HepG2 (cell line): ENCODE data around the gene NAMPT. TPM values are rescaled to one million over a fixed set of nuclear protein-coding genes. Genes with fewer than 3 reads are reported as not detected.

Experiments
- ATAC-seq: fragments of 200-7000 bp; cut with Tn5 transposase; 3 replicates; pipeline ENCODE4 v1.9.1; 2020; ENCODE audit warnings: mild to moderate bottlenecking, moderate library complexity
- BruUV-seq: library from RNA; stranded (reverse); fragments of 400-500 nt; replicated peaks from 2 replicates; lab custom pipeline; 2021; lab: Mats Ljungman, UMichigan
- CTCF ChIA-PET: fragments of 300-600 bp; formaldehyde crosslinking; extraction: SDS; loops from one replicate; lab custom pipeline; 2021; ENCODE audit warnings: low total read pairs, inconsistent platforms, low intra/inter-chr PET ratio; lab: Yijun Ruan, JAX
- POLR2A ChIA-PET: fragments of 350-600 bp; sonication (Branson Sonifier 250); formaldehyde crosslinking; loops from one replicate; lab custom pipeline; 2020; ENCODE audit warnings: antibody characterized with exemption, inconsistent platforms; lab: Yijun Ruan, JAX
- DNase-seq: peaks from one replicate; pipeline ENCODE4 v3.0.0-alpha.2; 2015; ENCODE audit warnings: low spot score
- FAIRE-seq: peaks from 3 replicates; lab custom pipeline; 2011; peaks lifted over from hg19 to GRCh38; lab: Jason Lieb, UNC
- H2AFZ ChIP-seq: one replicate; pipeline ENCODE4 v1.6.1; 2011; ENCODE audit warnings: low read length, inconsistent platforms
- H3K27ac ChIP-seq: fragments of 300-600 bp; 3 replicates; pipeline ENCODE4 v1.8.0; 2011; ENCODE audit warnings: mixed run types, mild to moderate bottlenecking, mixed read lengths, low read length, inconsistent platforms; ENCODE audit not compliant: insufficient read depth; ENCODE audit errors: extremely low read length
- H3K27me3 ChIP-seq, 2 experiments: fragments of 200-600 bp in 1 of 2; 2 replicates in 1 of 2; 3 replicates in 1 of 2; pipeline versions ENCODE4 v1.6.0 to v1.8.0; 2011; ENCODE audit warnings: low read length in 2 of 2, mild to moderate bottlenecking in 2 of 2, moderate library complexity in 2 of 2, inconsistent platforms in 1 of 2; ENCODE audit not compliant: insufficient read depth in 2 of 2, control insufficient read depth in 1 of 2
- H3K36me3 ChIP-seq, 2 experiments: fragments of 200-600 bp in 1 of 2; replicated peaks in 1 of 2; 2 replicates in 1 of 2; 3 replicates in 1 of 2; pipeline versions ENCODE4 v1.5.1 to v1.8.0; 2011; ENCODE audit warnings: low read length in 2 of 2, inconsistent platforms in 1 of 2; ENCODE audit not compliant: insufficient read depth in 2 of 2, control insufficient read depth in 1 of 2
- H3K4me1 ChIP-seq: 2 replicates; pipeline ENCODE4 v1.5.1; 2012; ENCODE audit warnings: low read length, inconsistent platforms; ENCODE audit not compliant: insufficient read depth
- H3K4me2 ChIP-seq: 2 replicates; pipeline ENCODE4 v1.6.0; 2011; ENCODE audit warnings: low read depth, low read length, inconsistent platforms
- H3K4me3 ChIP-seq, 3 experiments: fragments of 200-600 bp in 1 of 3; sonication (generic), shearing (Covaris generic) in 1 of 3; replicated peaks in 1 of 3; 2 replicates each; pipeline ENCODE4 v1.5.1; 2011 to 2016; ENCODE audit warnings: low read length in 3 of 3, inconsistent platforms in 2 of 3, low read depth in 2 of 3, mild to moderate bottlenecking in 2 of 3, control low read depth in 1 of 3, mixed read lengths in 1 of 3; ENCODE audit not compliant: insufficient read depth in 1 of 3
- H3K79me2 ChIP-seq: one replicate; pipeline ENCODE4 v1.6.1; 2011; ENCODE audit warnings: low read length, inconsistent platforms; ENCODE audit not compliant: insufficient read depth
- H3K9ac ChIP-seq: 2 replicates; pipeline ENCODE4 v1.6.0; 2011; ENCODE audit warnings: mild to moderate bottlenecking, low read depth, low read length, inconsistent platforms; ENCODE audit not compliant: insufficient read depth
- H3K9me3 ChIP-seq: 2 replicates; pipeline ENCODE4 v1.5.1; 2012; ENCODE audit warnings: mild to moderate bottlenecking, low read length
- H4K20me1 ChIP-seq: 2 replicates; pipeline ENCODE4 v1.6.0; 2011; ENCODE audit warnings: inconsistent platforms, mild to moderate bottlenecking, low read length, moderate library complexity; ENCODE audit not compliant: insufficient read depth
- HOXD1 ChIP-seq: sonication (generic); formaldehyde crosslinking; IDR thresholded peaks from 2 replicates; pipeline ENCODE4 v1.5.0; 2020; ENCODE audit warnings: missing genetic modification reagents
- NCOR1 ChIP-seq: fragments of 200-600 bp; sonication (generic); IDR thresholded peaks from 2 replicates; pipeline ENCODE4 v1.7.0; 2017; ENCODE audit warnings: antibody characterized with exemption, low read length, borderline replicate concordance
- NFIC ChIP-seq: IDR thresholded peaks from 2 replicates; pipeline ENCODE4 v1.6.1; 2012; ENCODE audit warnings: mild to moderate bottlenecking, low read length, inconsistent platforms
- NR2F6 ChIP-seq, 2 experiments: IDR thresholded peaks; 2 replicates each; pipeline ENCODE4 v1.6.1; 2016; ENCODE audit warnings: antibody characterized with exemption in 1 of 2, mild to moderate bottlenecking in 1 of 2
- RFXAP ChIP-seq: sonication (generic); formaldehyde crosslinking; IDR thresholded peaks from 2 replicates; pipeline ENCODE4 v1.4.0; 2020; ENCODE audit warnings: missing genetic modification reagents, borderline replicate concordance
- SRSF4 ChIP-seq: fragments of 200-400 bp; formaldehyde crosslinking; IDR thresholded peaks from one replicate; pipeline ENCODE4 v1.6.1; 2018; ENCODE audit warnings: mild to moderate bottlenecking, low read depth, low read length, moderate library complexity; ENCODE audit not compliant: poor library complexity, severe bottlenecking
- ZBTB38 ChIP-seq: sonication (generic); formaldehyde crosslinking; IDR thresholded peaks from 2 replicates; pipeline ENCODE4 v1.5.1; 2020; ENCODE audit warnings: mild to moderate bottlenecking, missing genetic modification reagents
- ZFP1 ChIP-seq: IDR thresholded peaks from 2 replicates; pipeline ENCODE4 v1.6.1; 2016
- ZNF33B ChIP-seq: sonication (generic); formaldehyde crosslinking; IDR thresholded peaks from 2 replicates; pipeline ENCODE4 v1.5.1; 2020; ENCODE audit warnings: mild to moderate bottlenecking, missing genetic modification reagents
- WGBS: methylation state at CpG from one replicate; pipeline ENCODE4 v1.1.6; 2017; ENCODE audit warnings: low lambda C conversion rate; 5-methylcytosine and 5-hydroxymethylcytosine counted together
- in situ Hi-C: cut with HindIII; loops from 2 replicates; pipeline ENCODE4 v1.10.0; 2017; ENCODE audit warnings: low pct_unique_long_range_greater_than_20kb; ENCODE audit not compliant: extremely low pct_ligation_motif_present
- intact Hi-C: fragments of 100-400 bp; cut with micrococcal nuclease; formaldehyde crosslinking; loops from one replicate; pipeline ENCODE4 v1.10.0; 2022; ENCODE audit not compliant: unreplicated experiment
- polyA plus RNA-seq, 8 experiments: library from polyadenylated mRNA; depleted of rRNA in 3 of 8; stranded (reverse) in 7 of 8; unstranded in 1 of 8; fragments of >200 nt; fragmentation: Illumina TruSeq in 4 of 8; extraction: Trizol in 4 of 8; gene quantifications; 2 replicates each; pipeline versions ENCODE4 v1.2.1 to v1.2.3, GENCODE V29; 2011 to 2016; ENCODE audit warnings: low read depth in 4 of 8, missing spikeins in 1 of 8, mixed read lengths in 1 of 8; ENCODE audit not compliant: insufficient read depth in 1 of 8
- total RNA-seq, 5 experiments: library from RNA; depleted of rRNA; stranded (reverse); fragments of >200 nt; fragmentation: Illumina TruSeq; extraction: Trizol; gene quantifications; 2 replicates each; pipeline ENCODE4 v1.2.3, GENCODE V29; 2016; ENCODE audit warnings: low read depth in 1 of 5
- TF ChIP-seq, protein P1 (sequence below): sonication (generic); formaldehyde crosslinking; IDR thresholded peaks from 2 replicates; pipeline ENCODE4 v1.5.0; 2020; ENCODE audit warnings: missing genetic modification reagents, mild to moderate bottlenecking, borderline replicate concordance
- TF ChIP-seq, protein P2 (sequence below): IDR thresholded peaks from 2 replicates; pipeline ENCODE4 v1.6.1; 2016; ENCODE audit warnings: low read depth, missing genetic modification reagents, missing compliant biosample characterization

Gene NAMPT
- total and polyA plus RNA-seq, 2 of the 13 experiments (the other 11 are each of a cell fraction or from before 2014, with no cell fraction given), result 15.8 to 67.7 TPM

DNA sequence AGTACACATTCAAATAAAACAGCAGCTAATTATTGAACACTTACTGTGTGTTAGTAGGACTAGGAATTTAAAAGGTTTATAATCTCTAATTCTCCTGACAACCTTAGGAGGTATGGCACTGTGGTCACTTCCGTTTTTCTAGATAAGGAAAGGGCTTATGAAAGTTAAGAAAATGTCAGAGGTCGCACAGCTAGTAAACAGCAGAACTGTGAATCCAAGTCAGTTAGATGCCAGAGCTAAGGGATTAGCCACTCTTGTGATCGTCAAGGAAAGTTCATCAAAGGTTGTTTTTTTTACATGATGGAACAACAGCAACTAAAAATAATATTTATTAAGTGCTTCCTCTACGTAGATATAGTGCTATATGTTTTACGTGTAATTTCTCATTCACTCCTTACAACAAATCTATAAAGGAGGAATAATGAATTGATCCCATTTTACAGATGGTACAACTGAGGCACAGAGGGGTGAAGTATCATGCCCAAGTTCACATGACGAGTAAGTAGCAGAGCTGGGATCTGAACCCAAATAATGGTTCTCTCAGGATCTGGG is 84.9 kb downstream of the NAMPT start:
- CTCF ChIA-PET, result no interaction called here
- DNase-seq (no peak), ATAC-seq (no peak), FAIRE-seq (no peak)
- Histone ChIP-seq H3K4me1 (peaks cover 13% of the 10 kb centered on the region; the same call in 1 of the 2 replicates), H2AFZ (no peak overlapping the region), H3K36me3 (no peaks in the 10 kb centered on the region), H3K27me3 (no peaks in the 10 kb centered on the region), H3K9me3 (no peaks in the 10 kb centered on the region), H3K4me2 (no peak overlapping the region), H3K9ac (no peak overlapping the region), H3K4me3 (no peak overlapping the region), H3K79me2 (no peaks in the 10 kb centered on the region), H3K27ac (no peak overlapping the region), H4K20me1 (no peaks in the 10 kb centered on the region)
- no TSS peak for BruUV-seq
- intact Hi-C loops (no loop called here), in situ Hi-C loops (no loop called here)
- 23% methylated on average over 6 of the region's 6 CpGs for WGBS
- POLR2A ChIA-PET, result no interaction called here
- TF ChIP-seq ZFP1 (no peak), NCOR1 (no peak), NR2F6 (IDR thresholded peaks at IDR 0.05) (0 out of 2 replicates have a peak, but pooled peaks have one; percentile 17), NR2F6 (CRISPR knock-in tag; IDR thresholded peaks at IDR 0.05) (no peak), RFXAP (CRISPR knock-in tag) (no peak), ZNF33B (CRISPR knock-in tag) (no peak), HOXD1 (CRISPR knock-in tag) (no peak), ZBTB38 (CRISPR knock-in tag) (no peak), SRSF4 (no peak), NFIC (no peak)
- TF ChIP-seq, protein P1, sequence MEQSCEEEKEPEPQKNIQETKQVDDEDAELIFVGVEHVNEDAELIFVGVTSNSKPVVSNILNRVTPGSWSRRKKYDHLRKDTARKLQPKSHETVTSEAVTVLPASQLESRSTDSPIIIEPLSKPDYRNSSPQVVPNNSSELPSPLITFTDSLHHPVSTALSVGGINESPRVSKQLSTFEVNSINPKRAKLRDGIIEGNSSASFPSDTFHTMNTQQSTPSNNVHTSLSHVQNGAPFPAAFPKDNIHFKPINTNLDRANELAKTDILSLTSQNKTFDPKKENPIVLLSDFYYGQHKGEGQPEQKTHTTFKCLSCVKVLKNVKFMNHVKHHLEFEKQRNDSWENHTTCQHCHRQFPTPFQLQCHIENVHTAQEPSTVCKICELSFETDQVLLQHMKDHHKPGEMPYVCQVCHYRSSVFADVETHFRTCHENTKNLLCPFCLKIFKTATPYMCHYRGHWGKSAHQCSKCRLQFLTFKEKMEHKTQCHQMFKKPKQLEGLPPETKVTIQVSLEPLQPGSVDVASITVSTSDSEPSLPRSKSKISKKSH, result no peak
- TF ChIP-seq, protein P2, sequence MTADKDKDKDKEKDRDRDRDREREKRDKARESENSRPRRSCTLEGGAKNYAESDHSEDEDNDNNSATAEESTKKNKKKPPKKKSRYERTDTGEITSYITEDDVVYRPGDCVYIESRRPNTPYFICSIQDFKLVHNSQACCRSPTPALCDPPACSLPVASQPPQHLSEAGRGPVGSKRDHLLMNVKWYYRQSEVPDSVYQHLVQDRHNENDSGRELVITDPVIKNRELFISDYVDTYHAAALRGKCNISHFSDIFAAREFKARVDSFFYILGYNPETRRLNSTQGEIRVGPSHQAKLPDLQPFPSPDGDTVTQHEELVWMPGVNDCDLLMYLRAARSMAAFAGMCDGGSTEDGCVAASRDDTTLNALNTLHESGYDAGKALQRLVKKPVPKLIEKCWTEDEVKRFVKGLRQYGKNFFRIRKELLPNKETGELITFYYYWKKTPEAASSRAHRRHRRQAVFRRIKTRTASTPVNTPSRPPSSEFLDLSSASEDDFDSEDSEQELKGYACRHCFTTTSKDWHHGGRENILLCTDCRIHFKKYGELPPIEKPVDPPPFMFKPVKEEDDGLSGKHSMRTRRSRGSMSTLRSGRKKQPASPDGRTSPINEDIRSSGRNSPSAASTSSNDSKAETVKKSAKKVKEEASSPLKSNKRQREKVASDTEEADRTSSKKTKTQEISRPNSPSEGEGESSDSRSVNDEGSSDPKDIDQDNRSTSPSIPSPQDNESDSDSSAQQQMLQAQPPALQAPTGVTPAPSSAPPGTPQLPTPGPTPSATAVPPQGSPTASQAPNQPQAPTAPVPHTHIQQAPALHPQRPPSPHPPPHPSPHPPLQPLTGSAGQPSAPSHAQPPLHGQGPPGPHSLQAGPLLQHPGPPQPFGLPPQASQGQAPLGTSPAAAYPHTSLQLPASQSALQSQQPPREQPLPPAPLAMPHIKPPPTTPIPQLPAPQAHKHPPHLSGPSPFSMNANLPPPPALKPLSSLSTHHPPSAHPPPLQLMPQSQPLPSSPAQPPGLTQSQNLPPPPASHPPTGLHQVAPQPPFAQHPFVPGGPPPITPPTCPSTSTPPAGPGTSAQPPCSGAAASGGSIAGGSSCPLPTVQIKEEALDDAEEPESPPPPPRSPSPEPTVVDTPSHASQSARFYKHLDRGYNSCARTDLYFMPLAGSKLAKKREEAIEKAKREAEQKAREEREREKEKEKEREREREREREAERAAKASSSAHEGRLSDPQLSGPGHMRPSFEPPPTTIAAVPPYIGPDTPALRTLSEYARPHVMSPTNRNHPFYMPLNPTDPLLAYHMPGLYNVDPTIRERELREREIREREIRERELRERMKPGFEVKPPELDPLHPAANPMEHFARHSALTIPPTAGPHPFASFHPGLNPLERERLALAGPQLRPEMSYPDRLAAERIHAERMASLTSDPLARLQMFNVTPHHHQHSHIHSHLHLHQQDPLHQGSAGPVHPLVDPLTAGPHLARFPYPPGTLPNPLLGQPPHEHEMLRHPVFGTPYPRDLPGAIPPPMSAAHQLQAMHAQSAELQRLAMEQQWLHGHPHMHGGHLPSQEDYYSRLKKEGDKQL, result no peak
